HFFc6 (cell line): ENCODE results near the gene BCKDHA. TPM values are rescaled to one million over a fixed set of nuclear protein-coding genes. Genes with fewer than 3 reads are reported as not detected.

Experiments used
- DNase-seq: peaks from one replicate; pipeline ENCODE4 v3.0.0-alpha.2; 2018
- H3K27ac Mint-ChIP-seq: 2 replicates; pipeline ENCODE4 v1.8.0; 2020; ENCODE audit warnings: mild to moderate bottlenecking, mixed read lengths
- H3K27me3 Mint-ChIP-seq: 2 replicates; pipeline ENCODE4 v1.8.0; 2021; ENCODE audit warnings: mild to moderate bottlenecking, moderate library complexity, mixed read lengths; ENCODE audit not compliant: insufficient read depth
- H3K36me3 Mint-ChIP-seq: 2 replicates; pipeline ENCODE4 v1.8.0; 2021; ENCODE audit warnings: low read depth, mixed read lengths
- H3K4me1 Mint-ChIP-seq: 2 replicates; pipeline ENCODE4 v1.8.0; 2020; ENCODE audit warnings: low read depth, mixed read lengths
- H3K4me3 Mint-ChIP-seq: 2 replicates; pipeline ENCODE4 v1.8.0; 2020; ENCODE audit warnings: mild to moderate bottlenecking, moderate library complexity, mixed read lengths
- H3K9me3 Mint-ChIP-seq: 2 replicates; pipeline ENCODE4 v1.8.0; 2020; ENCODE audit warnings: mild to moderate bottlenecking, mixed read lengths
- total RNA-seq, 6 experiments: library from RNA; stranded (reverse); fragmentation: NEBNext Ultra II Directional; extraction: Animal tissue kit (Norgen Biotek cat#: 25700); gene quantifications; 2 replicates in 1 of 6; 3 replicates in 5 of 6; pipeline ENCODE4 v1.2.3, GENCODE V29; 2021
- TF ChIP-seq, protein P1 (sequence below): fragments of 200-600 bp; sonication (generic); IDR thresholded peaks from 2 replicates; pipeline ENCODE4 v1.5.0; 2021; ENCODE audit warnings: antibody characterized with exemption, mild to moderate bottlenecking

Gene BCKDHA
- total RNA-seq, 6 experiments from 2014 or later, result 7.8 to 17.6 (median 9.8) TPM

- no peak for DNase-seq
- no peaks in the 10 kb centered on the region for H3K36me3 Mint-ChIP-seq
- H3K4me3 Mint-ChIP-seq, result no peak overlapping the region
- TF ChIP-seq, protein P1, sequence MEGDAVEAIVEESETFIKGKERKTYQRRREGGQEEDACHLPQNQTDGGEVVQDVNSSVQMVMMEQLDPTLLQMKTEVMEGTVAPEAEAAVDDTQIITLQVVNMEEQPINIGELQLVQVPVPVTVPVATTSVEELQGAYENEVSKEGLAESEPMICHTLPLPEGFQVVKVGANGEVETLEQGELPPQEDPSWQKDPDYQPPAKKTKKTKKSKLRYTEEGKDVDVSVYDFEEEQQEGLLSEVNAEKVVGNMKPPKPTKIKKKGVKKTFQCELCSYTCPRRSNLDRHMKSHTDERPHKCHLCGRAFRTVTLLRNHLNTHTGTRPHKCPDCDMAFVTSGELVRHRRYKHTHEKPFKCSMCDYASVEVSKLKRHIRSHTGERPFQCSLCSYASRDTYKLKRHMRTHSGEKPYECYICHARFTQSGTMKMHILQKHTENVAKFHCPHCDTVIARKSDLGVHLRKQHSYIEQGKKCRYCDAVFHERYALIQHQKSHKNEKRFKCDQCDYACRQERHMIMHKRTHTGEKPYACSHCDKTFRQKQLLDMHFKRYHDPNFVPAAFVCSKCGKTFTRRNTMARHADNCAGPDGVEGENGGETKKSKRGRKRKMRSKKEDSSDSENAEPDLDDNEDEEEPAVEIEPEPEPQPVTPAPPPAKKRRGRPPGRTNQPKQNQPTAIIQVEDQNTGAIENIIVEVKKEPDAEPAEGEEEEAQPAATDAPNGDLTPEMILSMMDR, result peak; percentile 41; the same call in 1 of the 2 replicates
- H3K27ac Mint-ChIP-seq, result no peak overlapping the region
- no peaks in the 10 kb centered on the region for H3K9me3 Mint-ChIP-seq
- peaks cover 40% of the 10 kb centered on the region for H3K27me3 Mint-ChIP-seq
- H3K4me1 Mint-ChIP-seq, result peaks cover 5% of the 10 kb centered on the region; the same call in 1 of the 2 replicates
Measured at GRCh38 chr19:41447732-41448332, 50.2 kb downstream of the BCKDHA start.

DNA sequence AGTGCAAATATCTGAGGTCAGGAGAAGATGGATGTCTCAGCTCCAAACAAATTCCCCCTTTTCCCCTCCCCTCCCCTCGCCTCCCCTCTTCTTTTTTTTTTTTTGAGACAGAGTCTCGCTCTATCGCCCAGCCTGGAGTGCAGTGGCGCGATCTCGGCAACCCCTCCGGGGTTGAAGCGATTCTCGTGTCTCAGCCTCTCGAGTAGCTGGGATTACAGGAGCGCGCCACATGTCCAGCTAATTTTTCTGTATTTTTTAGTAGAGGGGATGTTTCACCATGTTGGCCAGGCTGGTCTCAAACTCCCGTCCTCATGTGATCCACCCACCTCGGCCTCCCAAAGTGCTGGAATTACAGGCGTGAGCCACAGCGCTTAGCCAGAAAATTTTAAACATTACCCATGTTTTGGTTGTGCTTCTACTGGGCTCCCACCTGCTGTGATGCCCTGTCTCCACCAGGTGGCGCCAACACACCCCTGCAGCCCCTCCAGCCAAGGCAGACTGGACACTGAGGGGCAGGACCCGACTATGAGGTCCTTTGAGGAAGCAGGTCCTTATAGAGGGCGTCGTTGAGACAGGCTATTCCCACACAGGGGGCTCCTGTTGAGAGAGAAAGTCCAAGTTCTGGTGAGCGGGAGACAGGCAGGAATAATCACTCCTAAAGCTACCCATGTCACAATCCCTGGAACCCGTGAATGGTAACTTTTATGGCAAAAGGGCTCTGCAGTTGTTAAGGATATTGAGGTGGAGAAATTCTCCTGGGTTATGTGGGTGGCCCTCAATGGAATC, 51.7 kb downstream of the BCKDHA start:
- no peaks in the 10 kb centered on the region for H3K9me3 Mint-ChIP-seq
- H3K4me3 Mint-ChIP-seq, result peak overlapping the region; percentile 75
- H3K36me3 Mint-ChIP-seq, result no peaks in the 10 kb centered on the region
- no peak overlapping the region for H3K27ac Mint-ChIP-seq
- H3K27me3 Mint-ChIP-seq, result peaks cover 33% of the 10 kb centered on the region
- TF ChIP-seq, protein P1, result peak; percentile 98
- DNase-seq, result peak; percentile 41
- peaks cover 5% of the 10 kb centered on the region; the same call in 1 of the 2 replicates for H3K4me1 Mint-ChIP-seq

GRCh38 chr19:41449865-41450178, 52.2 kb downstream of the BCKDHA start:
- Mint-ChIP-seq H3K36me3 (no peaks in the 10 kb centered on the region), H3K27me3 (peaks cover 31% of the 10 kb centered on the region), H3K27ac (no peak overlapping the region), H3K4me3 (no peak overlapping the region), H3K4me1 (peaks cover 5% of the 10 kb centered on the region; the same call in 1 of the 2 replicates), H3K9me3 (no peaks in the 10 kb centered on the region)
- no peak for DNase-seq
- TF ChIP-seq, protein P1, result no peak

DNA sequence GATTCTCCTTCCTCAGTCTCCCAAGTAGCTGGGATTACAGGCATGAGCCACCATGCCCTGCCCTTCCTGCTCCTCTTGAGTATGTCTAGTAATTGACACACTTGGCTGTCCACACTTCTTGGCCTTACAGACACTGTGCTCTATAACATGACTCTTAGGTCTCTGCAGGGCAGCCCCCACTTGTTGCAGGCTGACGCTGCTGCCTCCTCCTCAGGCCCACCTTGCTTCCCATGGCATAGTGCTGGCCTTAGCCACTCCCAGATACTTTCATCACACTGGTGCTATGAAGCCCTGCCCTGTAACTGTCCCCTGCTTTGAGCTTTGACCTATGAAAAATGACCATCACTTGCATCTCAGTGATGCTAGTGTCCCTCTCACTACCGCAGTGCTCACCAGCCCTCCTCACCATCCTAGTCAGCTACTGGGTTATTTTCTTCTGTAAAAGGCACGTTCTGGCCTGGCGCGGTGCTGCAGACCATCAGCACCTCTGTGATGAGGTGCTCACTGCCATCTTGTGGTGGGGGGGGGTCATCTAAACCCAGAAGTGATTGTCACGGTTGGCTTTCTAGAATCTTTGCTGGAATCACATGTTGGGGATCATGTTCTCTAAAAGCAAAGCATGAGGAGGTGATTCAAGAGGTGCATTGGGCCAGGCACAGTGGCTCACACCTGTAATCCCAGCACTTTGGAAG, 55.1 kb downstream of the BCKDHA start:
- TF ChIP-seq, protein P1, result no peak
- H3K4me3 Mint-ChIP-seq, result no peak overlapping the region
- H3K4me1 Mint-ChIP-seq, result peaks cover 24% of the 10 kb centered on the region
- DNase-seq, result no peak
- no peak overlapping the region for H3K27ac Mint-ChIP-seq
- no peaks in the 10 kb centered on the region for H3K9me3 Mint-ChIP-seq
- H3K27me3 Mint-ChIP-seq, result peaks cover 16% of the 10 kb centered on the region
- no peaks in the 10 kb centered on the region for H3K36me3 Mint-ChIP-seq

GRCh38 chr19:41455936-41456335, 58.3 kb downstream of the BCKDHA start:
- TF ChIP-seq, protein P1, result no peak

More at GRCh38 chr19:41455936-41456335, 58.3 kb downstream of the BCKDHA start:
- H3K4me3 Mint-ChIP-seq, result no peak overlapping the region
- no peaks in the 10 kb centered on the region for H3K9me3 Mint-ChIP-seq
- peak; percentile 7 for DNase-seq
- H3K36me3 Mint-ChIP-seq, result no peaks in the 10 kb centered on the region
- peaks cover 7% of the 10 kb centered on the region for H3K27me3 Mint-ChIP-seq
- H3K27ac Mint-ChIP-seq, result no peak overlapping the region
- H3K4me1 Mint-ChIP-seq, result peaks cover 19% of the 10 kb centered on the region
